GM19463 (cell line): Measurements from ENCODE around the gene HOXC10.

Source experiments
- ATAC-seq: cut with Tn5 transposase; IDR thresholded peaks from one replicate; pipeline ENCODE4 v1.9.1; 2021; ENCODE audit warnings: mild to moderate bottlenecking, moderate library complexity; ENCODE audit not compliant: unreplicated experiment

Gene HOXC10

GRCh38 chr12:54000116-54001114, 15.5 kb downstream of the HOXC10 start, which contains the start of gene HOXC9:
HOXC9 (plus strand) TSS chr12:54000161; CDS start chr12:54000189, 28 bp downstream.
- no peak for ATAC-seq

DNA sequence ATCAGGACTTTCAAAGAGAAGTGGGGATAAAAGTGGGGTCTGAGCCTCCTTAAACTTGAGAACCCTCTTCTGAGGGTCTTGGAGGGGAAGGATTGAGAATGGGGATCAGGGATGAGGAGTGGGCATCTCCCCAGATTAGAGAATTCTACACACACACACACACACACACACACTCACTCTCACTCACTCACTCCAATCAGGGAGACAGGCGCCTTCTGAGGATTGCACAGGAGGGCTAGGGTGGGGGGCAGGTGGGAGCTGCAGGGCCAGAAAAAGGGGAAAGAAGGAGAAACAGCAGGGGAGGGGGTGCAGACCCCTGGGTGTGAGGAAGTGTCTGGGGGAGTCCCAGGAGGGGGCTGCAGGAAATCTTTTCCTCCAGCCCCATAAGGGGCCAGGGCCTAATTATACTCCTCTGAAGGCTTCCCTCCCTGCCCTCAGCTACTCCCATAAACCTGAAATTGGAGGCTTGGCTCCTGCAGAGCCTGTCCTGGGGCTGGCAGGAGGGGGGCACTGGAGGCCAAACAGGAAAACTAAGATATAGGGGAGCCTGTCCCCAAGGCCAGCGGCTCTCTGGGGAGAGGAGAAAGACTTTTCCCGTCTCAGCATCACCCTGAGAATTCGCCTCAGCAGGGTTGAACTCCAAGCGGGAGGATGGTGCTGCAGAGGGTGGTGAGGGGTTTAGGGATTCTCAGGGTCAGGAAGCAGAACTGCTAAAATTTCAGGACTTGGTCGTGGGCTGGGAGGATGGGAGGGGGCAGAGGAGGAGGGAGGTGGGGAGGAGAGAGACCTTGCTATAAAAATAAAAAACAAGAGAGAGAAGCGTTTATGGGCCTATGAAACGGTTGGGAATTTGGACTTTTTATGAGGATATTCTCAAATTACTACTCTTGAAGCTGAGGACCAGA, 16.6 kb downstream of the HOXC10 start:
- no peak for ATAC-seq

DNA sequence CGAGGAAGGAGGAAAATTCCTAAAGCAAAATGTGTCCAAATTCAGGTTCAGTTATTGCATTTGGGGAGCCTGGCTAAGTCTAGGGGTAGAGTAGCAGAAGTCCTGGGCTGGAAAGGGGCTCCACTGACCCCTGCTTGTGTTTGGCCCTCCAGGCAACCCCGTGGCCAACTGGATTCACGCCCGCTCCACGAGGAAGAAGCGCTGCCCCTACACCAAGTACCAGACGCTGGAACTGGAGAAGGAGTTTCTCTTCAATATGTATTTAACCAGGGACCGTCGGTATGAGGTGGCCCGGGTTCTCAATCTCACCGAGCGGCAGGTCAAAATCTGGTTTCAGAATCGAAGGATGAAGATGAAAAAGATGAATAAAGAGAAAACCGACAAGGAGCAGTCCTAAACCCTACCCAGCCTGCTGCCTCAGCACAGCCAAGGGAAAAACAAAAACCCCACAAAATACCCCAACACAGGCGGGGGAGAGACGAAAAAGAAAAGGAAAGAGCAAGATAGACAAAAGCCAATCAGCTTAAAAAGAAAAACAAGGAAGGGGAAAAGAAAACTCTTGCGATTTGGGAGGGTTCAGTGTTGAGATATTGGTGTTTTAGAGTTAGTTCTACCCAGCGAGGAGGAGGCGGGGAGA, 17.4 kb downstream of the HOXC10 start:
- no peak for ATAC-seq

DNA sequence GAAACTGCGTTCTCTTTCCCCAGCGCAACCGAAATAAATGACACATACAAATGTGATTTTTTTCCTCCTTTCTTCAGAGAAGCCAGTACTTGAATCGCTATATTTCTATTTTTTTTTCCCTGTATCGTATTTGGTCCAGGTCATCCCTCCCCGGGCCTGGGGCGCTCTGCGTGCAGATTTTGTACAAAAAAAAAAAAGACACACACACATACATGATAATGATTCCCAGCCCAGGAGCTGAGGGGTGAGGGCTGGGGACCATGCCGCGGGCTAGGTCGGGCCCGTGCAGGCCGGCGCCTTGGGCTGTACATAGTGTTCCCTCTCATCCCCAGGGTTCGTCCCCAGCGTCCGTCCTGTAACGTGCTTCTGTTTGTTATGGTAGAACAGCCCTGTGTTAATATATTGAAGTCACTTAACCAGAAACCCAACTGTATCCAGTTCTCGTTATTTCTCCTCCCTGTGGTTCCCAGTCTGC, 18.0 kb downstream of the HOXC10 start:
- ATAC-seq = no peak

DNA sequence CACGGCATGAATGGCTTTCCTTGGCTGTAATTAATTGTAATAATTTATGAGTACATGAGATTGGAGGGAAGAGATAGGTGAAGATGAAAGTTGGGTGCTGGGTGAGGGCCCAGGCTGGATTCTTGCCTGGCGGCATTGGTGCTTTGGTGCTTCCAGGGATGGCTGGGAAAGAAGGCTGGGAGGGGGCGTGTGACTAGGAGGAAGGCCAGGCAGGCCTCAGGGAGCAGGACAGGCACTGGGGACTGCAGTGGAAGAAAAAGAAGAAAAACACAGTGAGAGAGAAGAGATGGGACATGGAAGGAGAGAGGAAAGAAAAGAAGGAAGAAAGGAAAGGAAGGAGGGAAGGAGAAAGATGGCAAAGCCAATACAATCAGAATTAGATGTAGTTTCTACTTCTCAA, 18.7 kb downstream of the HOXC10 start:
- ATAC-seq = no peak

GRCh38 chr12:54004063-54004840, 19.3 kb downstream of the HOXC10 start:
- no peak for ATAC-seq

- no peak for ATAC-seq
Observed at GRCh38 chr12:54004841-54005530, 20.0 kb downstream of the HOXC10 start.

DNA sequence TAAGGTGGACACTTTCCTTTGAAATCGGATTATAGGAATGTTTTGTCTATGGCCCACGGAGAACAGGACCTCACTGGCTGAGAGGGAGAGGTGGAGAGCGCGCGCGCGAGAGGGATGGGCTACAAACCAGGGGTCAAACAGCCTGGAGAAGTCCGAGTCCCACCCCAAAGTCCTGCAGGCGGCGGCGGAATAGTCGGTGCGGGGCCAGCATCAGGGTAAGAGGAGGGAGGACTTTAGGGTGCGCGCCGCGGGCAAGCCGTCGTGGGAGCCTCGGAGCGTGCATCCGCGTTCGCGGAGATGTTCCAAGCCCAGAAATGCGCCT, 20.5 kb downstream of the HOXC10 start:
- ATAC-seq = no peak

DNA sequence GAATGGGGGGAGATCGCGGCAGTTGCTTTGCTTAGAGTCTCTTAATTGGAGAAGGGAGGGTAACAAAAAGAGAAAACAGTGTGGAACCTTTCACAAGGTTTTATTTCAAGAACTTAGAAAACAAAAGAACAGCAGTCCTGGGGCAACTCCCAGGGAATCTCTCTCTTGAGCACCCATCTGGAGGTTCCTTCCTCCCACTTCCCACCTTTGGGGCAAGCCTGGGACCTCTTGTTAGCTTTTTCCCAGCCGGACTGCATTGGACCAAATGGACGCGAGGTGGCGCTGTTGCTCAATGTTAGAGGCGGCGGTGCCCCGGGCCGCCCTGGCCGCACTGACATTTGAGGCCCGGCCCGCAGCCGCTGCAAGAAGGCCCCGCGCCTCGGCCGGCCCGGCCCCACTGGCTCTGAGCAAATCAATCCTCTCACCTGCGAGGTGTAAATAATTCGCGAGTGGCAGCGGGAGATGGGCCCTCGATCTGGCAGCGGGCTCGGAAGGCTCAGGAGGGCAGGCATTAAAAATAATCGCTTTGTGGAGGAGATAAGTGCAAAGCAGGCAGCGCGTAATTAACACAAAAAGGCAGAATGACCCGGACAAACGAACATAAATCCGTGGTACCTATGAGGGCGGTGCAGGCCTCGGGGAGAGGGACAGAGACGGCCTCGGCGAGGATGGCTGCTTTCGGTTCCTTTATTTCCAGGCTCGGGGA, 21.1 kb downstream of the HOXC10 start:
- peak; percentile 63 for ATAC-seq

DNA sequence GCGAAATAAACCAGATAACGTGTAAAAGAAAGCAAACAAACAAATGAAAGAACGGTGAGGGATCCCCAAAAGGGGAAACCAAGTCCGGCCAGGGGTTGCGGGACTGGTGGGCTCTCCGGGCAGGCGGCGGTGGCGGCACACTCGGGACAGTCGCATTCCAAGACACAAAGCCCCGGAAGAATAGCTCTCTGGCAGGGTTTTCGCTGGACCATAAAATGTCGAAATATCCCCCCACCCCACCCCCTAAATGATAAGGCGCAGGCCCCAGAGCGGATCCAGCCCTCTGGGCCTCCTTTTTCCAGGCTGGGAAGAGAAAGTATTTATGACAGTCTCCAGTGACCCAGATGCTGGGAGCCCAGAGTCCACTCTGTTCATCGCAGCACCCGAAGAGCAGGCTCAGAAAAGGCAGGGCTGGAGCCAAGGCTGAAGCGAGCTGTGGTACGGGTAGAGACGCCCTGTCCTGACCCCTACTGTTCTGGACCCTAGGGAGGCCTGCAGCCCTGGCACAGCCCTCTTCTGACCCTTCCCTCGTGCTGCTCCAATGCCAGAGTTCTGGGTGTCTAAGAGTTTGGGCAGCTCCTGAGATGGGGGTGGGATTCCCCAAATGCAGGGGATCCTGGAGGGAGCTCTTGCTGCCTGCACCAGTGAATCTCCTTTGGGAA, 21.7 kb downstream of the HOXC10 start:
- ATAC-seq = no peak

DNA sequence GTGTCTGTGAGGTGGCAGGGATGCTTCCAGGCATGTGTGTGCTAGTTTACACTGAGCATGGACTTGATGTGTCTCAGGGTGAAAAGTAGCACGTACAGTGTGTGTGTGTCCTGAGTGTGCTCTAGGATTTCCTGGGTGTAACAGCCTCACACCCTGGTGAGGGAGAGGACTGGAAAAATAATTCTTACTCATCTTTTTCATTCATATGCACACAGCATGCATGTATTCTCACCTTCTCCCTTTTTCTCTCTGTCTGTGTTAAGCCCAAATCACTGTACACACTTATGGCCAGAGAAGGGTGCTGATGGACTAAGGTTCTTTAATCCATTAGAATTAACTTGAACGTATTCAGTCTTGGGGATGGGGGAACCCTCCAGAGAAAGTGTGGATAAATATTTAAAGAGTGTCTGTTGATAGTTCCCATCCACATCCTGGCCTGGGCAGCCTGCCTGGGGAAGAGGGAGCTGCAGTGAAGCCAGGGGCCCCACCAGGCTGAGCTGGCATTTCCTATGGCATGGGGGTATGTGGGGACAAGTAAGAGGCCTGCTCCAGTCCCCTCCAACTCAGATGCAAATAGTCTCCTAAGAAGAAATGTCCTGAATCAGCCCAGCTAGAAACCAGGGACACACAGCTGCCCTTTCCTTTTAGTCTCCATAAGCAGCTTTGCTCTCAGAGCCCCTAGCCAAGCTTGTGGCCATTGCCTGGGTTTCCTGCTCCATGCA, 22.8 kb downstream of the HOXC10 start:
- ATAC-seq = no peak

GRCh38 chr12:54008260-54008552, 23.3 kb downstream of the HOXC10 start:
- ATAC-seq = no peak

- ATAC-seq = no peak
Observed at GRCh38 chr12:54009171-54010052, 24.5 kb downstream of the HOXC10 start.

DNA sequence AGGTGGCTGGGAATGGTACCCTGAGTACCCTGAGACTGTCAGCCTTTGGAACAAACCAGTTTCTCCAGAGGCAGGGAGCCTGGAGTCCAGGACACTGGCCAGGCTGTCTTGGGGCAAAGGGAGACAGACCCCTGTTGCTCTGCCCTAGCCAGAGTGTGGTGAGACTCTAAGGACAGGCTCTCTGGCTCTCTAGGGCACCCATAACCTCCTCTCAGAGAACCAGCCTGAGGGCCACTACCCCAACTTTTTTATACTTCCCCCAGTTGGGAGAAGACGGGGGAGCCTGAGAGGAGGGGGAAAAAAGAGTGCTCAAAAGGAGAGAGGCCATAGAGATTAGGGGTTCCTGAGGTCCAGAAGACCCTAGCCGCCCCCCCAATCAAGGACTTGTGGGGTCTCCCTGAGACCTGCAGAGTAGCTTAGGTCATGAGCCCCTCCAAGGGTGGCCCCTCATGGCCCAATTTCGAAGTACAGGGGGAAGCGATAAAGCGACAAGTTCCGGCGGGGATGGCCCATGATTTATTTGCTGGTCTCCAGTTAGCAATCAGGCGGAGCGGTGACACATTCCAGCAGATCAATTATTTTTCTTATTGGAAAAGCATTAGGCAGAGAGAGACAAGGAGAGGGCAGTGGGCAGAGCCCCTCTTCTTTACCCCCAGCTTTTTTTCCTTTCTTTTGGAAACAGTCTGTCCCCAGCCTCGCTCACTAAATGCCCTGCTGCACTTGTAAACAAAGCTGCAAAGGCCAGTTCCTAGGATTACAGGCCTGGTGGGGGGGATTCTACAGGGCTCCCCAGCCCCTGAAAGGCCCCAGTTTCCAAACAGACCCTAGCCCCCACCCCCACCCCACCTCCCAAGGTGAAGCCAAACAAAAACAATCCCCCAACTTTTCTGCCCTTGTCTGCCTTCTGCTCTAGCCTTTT, 25.4 kb downstream of the HOXC10 start:
- no peak for ATAC-seq

- ATAC-seq = no peak
Observed at GRCh38 chr12:54010972-54011664, 26.2 kb downstream of the HOXC10 start.
